ENCODE data around the gene ZNHIT1.
"Not testable (repeated sequence)": the region's sequence is repeated elsewhere in the genome, so short reads cannot be mapped to it uniquely, and the experiment has no call there.

Gene ZNHIT1

DNA sequence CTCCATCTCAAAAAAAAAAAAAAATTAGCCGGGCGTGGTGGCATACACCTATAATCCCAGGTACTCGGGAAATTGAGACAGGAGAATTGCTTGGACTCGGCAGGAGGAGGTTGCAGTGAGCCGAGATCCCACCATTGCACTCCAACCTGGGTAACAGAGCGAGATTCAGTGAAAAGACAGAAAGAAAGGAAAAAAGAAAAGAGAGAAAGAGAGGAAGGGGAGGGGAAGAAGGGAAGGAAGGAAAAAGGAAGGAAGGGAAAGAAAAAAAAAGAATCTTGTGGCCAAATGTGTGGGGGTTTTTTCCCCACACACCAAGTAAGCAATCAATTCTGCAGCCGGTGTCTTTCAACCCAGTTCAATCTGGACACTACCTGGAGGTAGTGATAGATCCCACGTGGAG is 28.9 kb upstream of the ZNHIT1 start:
- no peak for DNase-seq

DNA sequence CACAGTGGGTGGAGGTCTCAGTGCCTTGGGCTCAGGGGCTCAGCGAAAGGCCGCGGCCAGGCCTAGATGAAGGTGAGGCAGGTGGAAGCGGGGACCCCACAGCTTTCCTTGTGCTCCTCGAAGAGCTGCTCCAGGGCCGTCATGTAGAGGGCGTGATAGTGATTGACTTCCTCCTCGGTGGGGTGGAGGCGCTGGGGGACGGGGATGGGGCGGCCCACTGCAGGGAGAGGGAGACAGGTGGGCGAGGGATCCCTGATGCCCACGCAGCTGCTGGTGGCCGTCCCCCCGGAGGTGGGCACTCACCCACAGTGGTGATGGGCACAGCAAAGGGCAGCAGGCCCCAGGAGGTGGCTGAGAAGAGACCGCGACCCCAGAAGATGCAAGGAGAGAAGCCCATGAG is 22.1 kb upstream of the ZNHIT1 start:
- DNase-seq = no peak

DNA sequence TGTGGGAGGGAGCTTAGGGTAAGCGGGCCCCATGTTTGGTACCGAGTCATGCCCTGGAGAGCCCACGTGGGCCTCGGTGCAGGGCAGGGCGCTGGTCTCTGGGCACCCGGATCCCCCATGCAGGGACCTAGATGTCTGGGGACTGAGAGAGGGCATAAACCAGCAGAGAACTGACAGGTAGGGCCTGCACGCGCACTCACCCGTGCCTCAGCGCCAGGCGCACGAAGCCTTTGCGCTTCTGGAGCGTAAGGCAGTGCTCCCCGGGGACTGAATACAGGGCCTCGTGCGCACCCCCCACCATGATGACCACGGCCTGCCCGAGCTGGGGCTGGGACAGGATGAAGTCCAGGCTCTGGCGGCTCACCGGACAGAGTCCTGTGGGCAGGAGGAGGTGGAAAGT is 20.0 kb upstream of the ZNHIT1 start:
- DNase-seq = no peak

- DNase-seq = no peak
These were observed 19.5 kb upstream of the ZNHIT1 start for GRCh38 chr7:101198476-101198875.

DNA sequence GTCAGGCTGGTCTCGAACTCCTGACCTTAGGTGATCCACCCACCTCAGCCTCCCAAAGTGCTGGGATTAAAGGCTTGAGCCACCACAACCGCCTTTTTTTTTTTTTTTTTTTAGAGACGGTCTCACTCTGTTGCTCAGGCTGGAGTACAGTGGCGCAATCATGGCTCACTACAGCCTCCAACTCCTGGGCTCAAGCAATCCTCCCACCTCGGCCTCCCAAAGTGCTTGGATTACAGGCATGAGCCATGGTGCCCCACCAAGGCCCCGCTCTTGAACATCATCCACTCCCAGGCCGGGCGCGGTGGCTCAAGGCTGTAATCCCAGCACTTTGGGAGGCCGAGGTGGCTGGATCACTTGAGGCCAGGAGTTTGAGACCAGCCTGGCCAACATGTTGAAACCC is 18.4 kb upstream of the ZNHIT1 start:
- DNase-seq = not testable (repeated sequence)

- no peak for DNase-seq
These were observed 17.5 kb upstream of the ZNHIT1 start for GRCh38 chr7:101200504-101200861.

- DNase-seq = no peak
These were observed 16.9 kb upstream of the ZNHIT1 start, which contains the start of gene MOGAT3 for GRCh38 chr7:101200862-101201599. MOGAT3 (minus strand) TSS chr7:101201036; CDS start chr7:101200854, 182 bp downstream.

DNA sequence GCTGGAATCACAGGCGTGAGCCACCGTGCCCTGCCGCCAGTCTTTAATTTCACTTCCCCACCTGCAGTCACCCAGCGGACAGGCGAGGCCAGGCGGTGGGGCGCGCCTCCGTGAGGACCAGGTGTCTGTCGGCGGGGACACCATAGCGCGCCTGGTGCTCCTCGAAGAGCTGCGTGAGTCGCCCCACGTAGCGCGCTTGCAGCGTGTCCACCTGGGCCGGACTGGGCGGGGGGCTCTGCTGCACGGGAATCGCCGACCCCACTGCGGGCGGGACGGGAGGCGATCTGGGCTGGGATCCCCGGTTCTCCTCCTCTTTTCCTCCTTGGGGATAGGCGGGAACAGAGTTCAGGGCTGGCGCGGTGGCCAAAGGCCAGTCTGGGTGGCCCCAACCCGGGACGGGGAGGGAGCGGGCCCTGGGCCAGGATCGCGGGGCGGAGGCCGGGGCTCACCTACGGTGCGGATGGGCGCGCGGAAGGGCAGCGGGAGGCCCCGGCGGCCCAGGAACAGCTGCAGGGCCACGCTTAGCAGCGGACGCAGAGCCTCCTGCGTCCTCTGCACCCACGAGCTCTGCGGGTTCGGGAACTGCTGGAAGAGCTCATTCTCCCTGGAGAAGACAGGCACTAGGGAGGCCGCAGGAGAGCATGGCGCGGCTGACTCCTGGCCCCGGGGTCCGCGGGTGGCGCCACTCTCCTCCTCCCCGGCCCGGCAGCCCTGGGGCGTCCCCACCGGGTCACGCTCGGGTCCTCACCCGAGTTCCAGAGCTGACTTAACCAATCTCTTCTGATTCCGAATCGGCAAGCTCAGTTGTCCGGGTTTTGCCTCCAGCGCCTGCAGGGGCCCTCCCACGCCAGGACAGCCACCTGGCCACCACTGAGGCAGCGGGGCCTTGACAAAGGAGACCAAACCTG is 16.0 kb upstream of the ZNHIT1 start:
- DNase-seq = no peak

GRCh38 chr7:101202603-101202918 is 15.4 kb upstream of the ZNHIT1 start:
- DNase-seq = no peak

DNA sequence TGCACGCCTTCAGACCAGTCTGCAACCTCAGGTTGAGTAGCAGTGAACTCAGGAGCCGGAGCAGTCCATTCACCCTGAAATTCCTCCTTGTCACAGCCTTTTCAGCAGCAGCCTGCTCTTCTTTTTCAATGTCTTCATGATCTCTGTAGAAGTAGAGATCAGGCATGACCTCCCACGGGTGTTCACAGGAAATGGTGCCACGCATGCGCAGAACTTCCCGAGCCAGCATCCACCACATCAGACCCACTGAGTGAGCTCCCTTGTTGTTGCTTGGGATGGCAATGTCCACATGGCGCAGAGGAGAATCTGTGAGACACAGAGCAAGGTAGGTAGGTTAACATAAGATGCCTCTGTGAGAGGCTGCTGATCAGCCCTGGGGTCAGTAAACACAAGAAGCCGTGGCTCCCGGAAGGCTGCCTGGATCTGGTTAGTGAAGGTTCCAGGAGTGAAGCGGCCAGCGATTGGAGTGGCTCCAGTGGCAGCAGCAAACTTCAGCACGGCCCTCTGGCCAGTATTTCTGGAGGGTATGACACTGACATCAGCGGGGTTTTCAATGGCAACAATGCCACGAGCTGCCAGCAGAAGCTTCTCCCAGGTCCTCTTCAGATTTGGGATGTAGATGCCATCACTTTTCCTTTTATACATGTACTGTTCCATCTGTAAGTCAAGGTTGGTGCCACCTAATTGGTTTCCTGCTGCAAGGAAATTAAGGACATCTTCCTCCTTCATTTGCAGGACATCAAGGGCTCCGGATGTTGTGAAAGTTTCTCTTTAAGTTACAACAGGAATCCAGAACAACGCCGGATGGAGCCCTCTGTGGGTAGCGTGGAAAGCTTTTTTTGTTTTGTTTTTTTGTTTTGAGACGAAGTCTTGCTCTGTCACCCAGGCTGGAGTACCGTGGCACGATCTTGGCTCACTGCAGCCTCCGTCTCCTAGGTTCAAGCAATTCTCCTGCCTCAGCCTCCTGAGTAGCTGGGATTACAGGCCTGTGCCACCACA is 13.9 kb upstream of the ZNHIT1 start:
- DNase-seq = not testable (repeated sequence)

- DNase-seq = no peak
These were observed 11.9 kb upstream of the ZNHIT1 start for GRCh38 chr7:101205901-101206664.

DNA sequence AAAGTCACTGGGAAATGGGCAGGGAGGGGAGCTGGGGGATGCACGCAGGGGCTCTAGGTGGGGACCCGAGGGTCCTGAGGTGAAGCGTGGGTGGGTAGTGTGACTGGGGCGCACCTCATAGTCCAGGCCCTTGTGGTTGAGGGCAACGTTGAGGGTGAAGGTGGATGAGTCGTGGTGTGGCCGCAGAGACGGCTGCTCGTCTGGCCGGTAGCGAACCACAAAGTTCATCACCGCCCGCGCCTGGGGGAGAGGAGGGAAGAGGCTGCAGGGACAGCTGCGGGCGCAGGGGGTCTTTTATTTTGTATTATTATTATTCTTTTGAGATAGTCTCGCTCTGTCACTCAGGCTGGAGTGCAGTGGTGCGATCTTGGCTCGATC is 11.3 kb upstream of the ZNHIT1 start:
- no peak for DNase-seq

DNA sequence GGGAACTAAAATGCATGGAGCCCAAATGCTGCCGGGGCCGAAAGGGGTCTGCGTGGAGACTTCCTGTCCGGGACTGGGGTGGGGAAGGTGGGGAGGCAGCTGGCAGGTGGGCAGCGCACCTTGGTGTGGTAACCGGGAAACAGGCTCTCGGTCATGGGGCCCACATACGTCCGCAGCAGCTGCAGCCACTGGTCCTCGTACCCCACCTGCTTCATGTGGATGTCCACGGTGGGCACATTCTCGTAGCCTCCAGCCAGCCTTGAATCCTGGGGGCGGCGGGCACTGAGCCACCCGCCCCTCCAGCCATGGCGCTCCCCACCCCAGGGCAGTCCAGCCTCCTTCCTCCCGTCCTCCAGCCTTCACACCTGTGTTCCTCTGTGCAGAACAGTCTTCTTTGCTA is 10.5 kb upstream of the ZNHIT1 start:
- DNase-seq = no peak

GRCh38 chr7:101208794-101209193 is 9.2 kb upstream of the ZNHIT1 start:
- no peak for DNase-seq

DNA sequence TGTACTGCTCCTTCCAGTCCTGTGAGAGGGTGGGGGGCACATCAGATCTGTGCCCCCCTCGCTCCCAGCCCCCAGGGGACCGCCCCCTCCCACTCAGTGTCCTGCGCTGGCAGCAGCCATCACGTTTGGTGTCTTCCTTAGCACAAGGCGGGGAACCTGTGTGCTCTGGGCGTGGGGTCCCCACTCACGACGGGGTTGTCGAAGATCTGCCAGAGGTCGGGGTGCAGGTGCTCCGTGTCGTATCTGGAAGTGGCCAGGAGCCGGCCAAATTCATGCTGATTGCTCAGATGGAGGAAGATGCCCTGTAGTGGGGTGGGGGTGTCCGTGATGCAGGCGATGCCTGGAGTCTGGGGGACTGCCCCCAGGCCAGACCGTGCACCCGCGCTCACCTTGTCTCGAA is 7.8 kb upstream of the ZNHIT1 start:
- no peak for DNase-seq

DNA sequence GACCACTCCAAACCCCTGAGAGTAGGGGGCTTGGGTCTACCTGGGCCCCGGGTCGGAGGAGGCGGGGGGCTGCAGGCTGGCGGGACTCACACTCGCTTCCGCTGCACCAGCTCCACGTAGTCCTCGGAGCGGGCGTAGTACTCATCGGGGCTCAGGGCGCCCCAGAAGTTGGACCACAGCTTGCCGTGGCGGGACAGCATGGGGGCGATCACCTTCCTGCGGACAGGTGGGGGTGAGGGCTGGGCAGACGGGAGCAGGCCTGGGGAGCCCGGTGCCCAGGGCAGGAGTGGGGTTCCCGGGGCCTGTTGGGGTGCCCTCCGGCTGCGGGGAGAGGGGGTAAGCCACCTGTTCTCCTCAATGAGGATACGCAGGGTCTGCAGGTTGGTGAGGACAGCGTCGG is 6.5 kb upstream of the ZNHIT1 start:
- no peak for DNase-seq

DNA sequence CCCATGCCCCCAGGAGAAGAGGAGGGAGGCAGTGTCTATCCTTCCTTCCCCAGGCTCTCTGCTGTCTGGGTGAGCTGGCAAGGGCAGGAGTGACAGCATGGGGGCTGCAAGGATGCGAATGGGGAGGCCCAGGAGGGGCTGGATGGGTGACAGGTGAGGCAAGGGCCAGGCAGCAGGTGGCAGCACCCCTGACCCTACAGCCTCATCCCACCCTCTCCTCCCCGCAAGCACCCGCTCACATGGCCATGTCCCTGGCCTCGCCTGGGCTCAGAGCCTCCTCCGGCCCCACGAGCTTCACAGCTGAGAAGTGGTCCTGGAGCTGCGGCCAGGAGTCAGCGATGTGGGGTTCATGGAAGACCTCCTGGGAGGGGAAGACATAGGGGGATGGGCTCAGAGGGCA is 6.0 kb upstream of the ZNHIT1 start:
- no peak for DNase-seq

GRCh38 chr7:101216001-101216859 is 1.7 kb upstream of the ZNHIT1 start:
- no peak for DNase-seq

- DNase-seq = no peak
These were observed 1.0 kb upstream of the ZNHIT1 start for GRCh38 chr7:101216860-101217387.

GRCh38 chr7:101218236-101219125 is 516 bp downstream of the ZNHIT1 start:
- no peak for DNase-seq
